ELF-1 (cell line): Measurements from ENCODE around the gene CHIC1.
"Not testable (repeated sequence)": the region's sequence is repeated elsewhere in the genome, so short reads cannot be mapped to it uniquely, and the experiment has no call there.

Experiments
- DNase-seq: peaks from one replicate; pipeline ENCODE4 v3.0.0-alpha.2; 2016; ENCODE audit warnings: low read depth, low spot score

CHIC1 gene

GRCh38 chrX:73562984-73563737 lies at the start of gene CHIC1:
Gene CHIC1, plus strand, starts transcription at chrX:73563197. Its CDS starts 88 bp downstream, at chrX:73563285.
- DNase-seq, result peak; percentile 91

GRCh38 chrX:73522823-73523222 lies 40.2 kb upstream of the CHIC1 start:
- DNase-seq, result not testable (repeated sequence)

GRCh38 chrX:73524906-73525305 lies 38.1 kb upstream of the CHIC1 start:
- DNase-seq, result no peak

- peak; percentile 66 for DNase-seq
Observed at GRCh38 chrX:73525928-73526690, 36.9 kb upstream of the CHIC1 start.

- DNase-seq, result not testable (repeated sequence)
Observed at GRCh38 chrX:73531655-73532054, 31.3 kb upstream of the CHIC1 start.

GRCh38 chrX:73556159-73556558 lies 6.8 kb upstream of the CHIC1 start:
- DNase-seq, result no peak

- DNase-seq, result no peak
Observed at GRCh38 chrX:73561801-73562200, 1.2 kb upstream of the CHIC1 start.

- DNase-seq, result no peak
Observed at GRCh38 chrX:73562458-73562857, 539 bp upstream of the CHIC1 start.

- no peak for DNase-seq
Observed at GRCh38 chrX:73563738-73564068, 706 bp downstream of the CHIC1 start.

GRCh38 chrX:73577361-73577760 lies 14.4 kb downstream of the CHIC1 start:
- DNase-seq, result peak; percentile 7

GRCh38 chrX:73581002-73581628 lies 18.1 kb downstream of the CHIC1 start:
- no peak for DNase-seq

- not testable (repeated sequence) for DNase-seq
Observed at GRCh38 chrX:73597758-73598157, 34.8 kb downstream of the CHIC1 start.

GRCh38 chrX:73615022-73615421 lies 52.0 kb downstream of the CHIC1 start:
- DNase-seq, result no peak

GRCh38 chrX:73641669-73642068 lies 78.7 kb downstream of the CHIC1 start:
- DNase-seq, result not testable (repeated sequence)

- no peak for DNase-seq
Observed at GRCh38 chrX:73647212-73647611, 84.2 kb downstream of the CHIC1 start.

GRCh38 chrX:73647632-73648322 lies 84.8 kb downstream of the CHIC1 start:
- no peak for DNase-seq

- not testable (repeated sequence) for DNase-seq
Observed at GRCh38 chrX:73661322-73661721, 98.3 kb downstream of the CHIC1 start.

GRCh38 chrX:73668779-73669178 lies 105.8 kb downstream of the CHIC1 start:
- peak; percentile 18 for DNase-seq

- no peak for DNase-seq
Observed at GRCh38 chrX:73681408-73681807, 118.4 kb downstream of the CHIC1 start.

GRCh38 chrX:73683236-73683859 lies 120.4 kb downstream of the CHIC1 start:
- DNase-seq, result no peak

- not testable (repeated sequence) for DNase-seq
Observed at GRCh38 chrX:73707014-73707413, 144.0 kb downstream of the CHIC1 start.
